ENCODE data around the gene PARS2.

Gene PARS2

DNA sequence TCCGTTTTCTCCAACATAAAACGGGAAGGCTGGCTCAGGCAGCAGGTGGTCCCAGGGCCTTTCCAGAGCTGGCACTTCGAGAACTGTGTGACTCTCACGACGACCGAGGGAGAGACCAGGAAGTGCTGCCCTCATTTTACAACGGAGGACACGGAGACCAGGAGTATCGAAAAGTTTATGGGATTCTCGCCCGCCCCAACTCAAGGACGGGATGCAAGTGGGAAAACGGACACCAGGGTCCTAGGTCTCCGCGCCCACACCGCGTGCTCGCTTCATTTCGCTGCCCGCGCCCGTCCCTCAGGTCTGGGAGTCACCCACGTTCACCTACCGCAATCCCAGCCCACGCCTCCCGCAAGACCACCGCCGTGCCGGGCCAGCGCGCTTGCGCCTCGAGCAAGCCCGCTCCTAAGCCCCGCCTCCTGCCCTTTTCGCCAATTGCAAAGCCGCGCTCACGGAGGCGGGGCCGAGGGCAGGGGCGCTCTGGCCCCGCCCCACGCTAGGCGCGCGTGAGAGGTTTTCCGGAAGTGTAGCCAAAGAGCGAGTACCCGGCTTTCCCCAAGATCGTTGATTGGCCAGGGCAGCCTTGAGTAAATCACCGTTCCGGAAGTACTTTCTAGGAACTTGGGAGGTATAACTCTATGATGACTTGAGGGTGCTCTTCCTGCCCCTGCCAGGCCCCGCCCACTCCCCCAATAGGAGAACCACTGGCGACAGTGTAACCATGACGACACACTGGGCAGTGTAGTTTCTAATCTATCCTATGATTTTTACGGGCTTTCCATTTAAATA, at the start of gene PARS2:
PARS2 (minus strand) TSS at position 391 of the 789 bp plus-strand sequence. CDS start 5,362 bp downstream, outside the sequence.
- DNase-seq: peak; percentile 100

DNA sequence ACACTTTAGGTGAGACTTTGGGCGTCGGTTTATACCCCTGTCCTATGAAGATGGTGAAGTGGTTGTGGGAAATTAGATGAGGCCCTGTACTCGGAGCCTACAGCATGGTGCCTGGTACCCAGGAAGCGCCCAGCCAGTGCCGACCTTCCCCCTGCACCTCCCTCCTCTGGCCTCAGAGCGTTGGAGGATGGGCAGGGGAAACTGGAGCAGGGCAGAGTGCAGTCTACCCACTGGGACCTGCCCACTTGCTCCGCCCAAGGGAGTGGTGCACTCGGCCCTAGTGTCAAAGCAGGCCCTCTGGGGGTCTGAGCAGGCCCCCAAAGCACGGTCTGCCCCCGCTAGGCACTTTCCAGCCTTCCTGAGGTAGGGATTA, 49.8 kb upstream of the PARS2 start:
- DNase-seq: no peak

DNA sequence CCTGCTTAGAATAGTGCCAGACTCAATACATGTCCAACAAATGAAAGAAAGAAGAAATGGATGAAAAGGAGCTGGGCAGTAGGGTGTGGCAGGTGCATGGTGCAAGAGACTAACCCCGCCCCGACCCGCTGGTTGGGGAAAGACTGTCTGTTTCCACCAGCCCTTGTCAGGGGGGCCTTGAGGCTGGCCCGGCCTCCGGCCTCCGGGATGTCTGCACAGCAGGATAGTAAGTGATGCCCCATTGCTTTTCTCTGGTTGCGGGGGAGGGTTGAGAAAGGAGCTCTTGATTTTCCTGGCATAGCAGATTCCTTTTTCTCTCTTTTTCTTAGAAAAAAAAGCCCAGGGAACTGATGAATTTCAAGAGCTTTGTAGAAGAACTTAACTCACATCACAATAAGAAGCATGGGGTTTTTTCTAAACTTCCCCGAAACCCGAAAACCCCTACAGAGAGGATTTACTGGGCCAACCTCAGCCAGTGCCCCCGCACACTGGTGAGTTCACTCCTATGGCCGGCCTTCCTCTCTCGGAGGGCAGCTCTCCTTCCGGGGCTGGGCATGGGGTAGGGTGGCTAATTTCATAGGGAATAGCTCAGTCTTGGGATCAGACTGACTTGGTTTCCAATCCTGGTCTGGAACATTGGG, 49.3 kb upstream of the PARS2 start:
- no peak for DNase-seq

DNA sequence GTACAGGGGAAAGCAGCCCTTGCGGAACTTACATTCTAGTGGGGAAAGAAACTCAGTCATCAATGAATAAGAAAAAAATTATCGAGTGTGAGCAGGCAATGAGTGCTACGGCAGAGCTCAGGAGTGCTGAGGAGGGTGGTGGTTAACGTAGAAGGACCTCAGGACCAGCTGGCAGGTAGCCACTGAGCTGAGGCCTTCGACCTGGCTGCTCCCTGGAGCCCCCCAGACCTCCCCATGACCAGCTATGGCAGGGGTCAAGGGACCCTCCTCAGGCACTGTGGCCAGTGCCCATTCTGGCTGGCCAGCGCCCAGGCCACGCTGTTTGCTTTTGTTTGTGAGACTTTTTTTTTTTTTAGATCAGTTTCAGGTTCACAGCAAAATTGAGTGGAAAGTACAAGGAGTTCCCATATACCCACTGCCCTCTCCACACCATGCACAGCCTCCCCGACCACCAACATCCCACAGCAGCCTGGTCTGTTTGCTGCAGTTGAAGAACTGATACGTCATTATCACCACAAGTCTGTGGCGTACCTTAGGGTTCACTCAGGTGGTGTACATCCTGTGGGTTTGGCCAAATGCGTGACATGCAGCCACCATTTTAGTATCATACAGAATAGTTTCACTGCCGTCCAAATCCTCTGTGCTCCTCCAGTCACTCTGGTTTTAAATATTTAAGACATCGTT, 48.6 kb upstream of the PARS2 start:
- no peak for DNase-seq

DNA sequence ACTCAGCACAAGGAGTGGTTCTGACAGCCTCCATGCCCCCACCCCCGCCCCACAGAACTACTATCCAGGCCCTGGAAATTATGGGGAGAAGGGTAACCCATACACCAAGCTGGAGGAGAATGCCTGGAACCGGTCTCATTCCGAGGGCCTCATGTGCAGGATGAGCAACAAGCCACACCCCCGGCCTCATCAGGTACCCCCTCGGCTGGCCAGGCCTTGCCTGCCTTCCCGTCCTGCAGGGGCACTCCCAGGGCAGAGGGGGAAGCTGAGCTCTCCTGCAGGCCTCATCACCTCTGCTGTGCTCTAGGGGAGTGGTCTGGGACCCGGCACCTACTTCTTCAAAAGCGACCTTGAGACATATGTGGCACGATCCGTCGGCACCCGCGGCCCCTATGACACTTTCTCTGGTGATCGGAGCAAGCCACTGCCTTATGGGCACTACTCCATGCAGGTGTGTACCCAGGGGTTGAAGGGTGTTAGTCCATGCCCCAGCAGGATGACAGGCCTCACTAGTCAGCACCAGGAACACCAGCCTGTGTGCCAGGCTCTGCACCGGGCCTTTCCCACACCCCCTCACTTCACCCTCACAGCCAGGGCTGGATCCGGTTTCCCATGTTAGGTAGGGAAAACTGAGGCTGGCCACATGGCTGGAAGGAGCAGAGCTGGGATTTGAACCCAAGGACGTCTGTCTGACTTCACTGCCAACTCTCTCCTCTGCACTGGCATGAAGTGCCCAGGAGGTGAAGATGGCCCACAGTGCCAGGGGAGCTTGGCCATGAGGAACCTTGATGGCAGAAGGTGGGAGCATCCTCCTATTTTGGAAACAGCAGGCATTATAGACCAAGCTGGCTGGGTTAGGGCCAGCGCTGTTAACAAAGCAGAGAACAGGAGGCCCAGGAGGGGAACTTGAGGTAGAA, 47.7 kb upstream of the PARS2 start:
- DNase-seq: no peak

DNA sequence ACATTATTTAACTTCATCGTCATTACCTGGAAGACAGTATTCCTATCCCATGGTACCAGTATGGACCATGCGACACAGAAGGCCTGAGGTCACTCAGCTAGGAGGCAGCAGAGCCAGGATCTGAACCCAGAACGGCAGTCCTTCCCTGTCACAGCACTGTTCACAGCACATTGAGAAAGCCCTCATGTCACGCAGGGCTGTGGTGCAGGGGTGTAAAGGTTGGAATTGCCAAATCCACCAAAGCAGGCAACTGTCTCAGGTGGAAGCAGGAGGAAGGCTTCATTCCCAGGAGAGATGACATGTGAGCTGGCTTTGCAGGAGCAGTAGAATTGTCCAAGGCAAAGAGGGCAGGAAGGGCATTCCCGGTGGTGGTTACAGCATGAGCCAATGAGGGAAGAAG, 46.7 kb upstream of the PARS2 start:
- DNase-seq: no peak

DNA sequence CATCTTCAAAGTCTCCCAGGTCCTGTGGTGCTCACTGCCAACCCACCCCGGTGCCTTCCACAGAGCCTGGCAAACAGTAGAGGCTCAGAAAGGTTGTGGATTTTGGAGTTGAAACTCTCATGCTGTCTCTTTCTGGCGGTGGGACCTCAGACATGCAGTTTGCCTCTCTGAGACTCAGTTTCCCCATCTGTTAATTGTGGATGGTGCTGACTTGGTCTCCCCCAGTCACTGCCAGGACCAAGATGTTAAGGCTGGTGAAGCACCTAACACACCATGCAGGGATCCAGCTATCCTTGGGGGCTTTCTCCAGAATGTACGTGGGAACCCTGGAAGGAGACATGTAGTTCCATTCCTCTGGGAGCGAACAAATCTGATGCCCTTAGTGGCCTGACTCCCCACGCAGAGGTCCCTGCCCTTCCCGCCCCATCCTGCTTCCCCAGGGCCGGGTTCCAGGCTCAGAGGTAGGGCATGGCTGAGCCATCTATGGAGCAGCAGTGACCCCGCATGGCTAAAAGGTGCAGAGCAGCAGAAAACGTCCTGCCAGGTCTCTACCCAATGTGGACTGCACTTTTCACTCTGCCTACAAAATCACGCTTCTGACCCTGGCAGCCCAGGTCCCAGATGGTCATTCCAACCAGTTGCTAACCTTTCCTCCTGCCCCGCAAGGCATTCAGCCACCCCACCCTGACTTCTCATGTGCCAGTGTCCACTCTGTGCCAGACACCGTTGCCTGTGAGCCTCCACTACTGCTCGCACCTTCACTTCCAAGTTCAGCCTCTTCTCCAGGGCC, 46.0 kb upstream of the PARS2 start:
- DNase-seq: peak; percentile 46

- no peak for DNase-seq
Measured at GRCh38 chr1:54809496-54810074, 45.3 kb upstream of the PARS2 start.

DNA sequence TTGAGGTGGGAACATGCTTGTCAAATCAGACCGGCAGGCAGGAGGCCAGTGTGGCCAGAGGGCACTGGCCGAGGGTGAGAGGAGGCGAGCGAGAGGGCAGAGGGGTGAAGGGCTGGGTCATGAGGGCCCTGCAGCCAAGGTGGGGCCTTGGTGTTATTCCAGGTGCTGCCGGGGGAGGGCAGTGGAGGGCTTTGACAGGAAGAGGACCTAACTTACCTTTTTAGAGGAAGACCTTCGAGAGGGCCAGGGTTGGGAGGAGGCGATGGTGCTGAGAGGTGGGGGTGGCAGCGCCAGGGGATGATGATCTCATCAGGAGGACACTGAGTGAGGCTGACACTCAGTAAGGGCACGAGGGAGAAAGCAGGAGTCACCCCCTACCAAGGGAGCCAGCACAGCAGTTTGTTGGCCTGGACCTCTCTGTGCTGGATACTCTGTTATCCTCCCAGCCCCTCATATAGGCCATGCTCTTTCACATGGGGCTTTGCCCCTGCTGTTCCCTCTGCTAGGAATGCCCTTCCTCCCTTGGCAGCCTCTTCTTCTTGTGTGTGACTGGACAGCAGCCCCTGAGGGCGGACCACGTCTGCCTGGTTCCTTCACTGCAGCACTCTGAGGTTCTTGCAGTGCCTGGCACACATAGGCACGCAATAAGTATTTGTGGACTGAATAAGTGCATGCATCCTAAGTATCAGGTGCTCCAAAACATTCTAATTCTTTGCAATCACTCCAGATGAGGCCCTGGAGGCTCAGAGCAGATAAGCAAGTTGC, 44.3 kb upstream of the PARS2 start:
- DNase-seq: no peak

DNA sequence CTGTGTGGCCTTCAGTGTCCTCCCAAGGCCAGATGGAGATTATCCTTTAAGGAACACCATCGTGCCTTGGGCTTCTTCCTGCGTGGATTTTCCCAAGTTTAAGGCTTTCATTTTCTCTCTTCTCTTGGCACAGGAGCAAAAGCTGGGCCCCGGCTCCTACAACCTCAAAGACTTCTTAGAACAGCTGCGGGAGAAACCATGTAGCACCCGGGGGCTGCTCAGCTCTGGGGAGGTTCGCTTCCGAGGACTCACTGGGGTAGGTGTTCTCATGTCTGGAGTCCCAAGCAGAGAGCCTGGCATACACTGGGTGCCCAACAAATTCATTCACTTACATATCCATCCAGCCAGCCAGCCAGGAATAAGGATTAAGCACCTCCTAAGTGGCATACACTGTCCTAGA, 43.4 kb upstream of the PARS2 start:
- no peak for DNase-seq

DNA sequence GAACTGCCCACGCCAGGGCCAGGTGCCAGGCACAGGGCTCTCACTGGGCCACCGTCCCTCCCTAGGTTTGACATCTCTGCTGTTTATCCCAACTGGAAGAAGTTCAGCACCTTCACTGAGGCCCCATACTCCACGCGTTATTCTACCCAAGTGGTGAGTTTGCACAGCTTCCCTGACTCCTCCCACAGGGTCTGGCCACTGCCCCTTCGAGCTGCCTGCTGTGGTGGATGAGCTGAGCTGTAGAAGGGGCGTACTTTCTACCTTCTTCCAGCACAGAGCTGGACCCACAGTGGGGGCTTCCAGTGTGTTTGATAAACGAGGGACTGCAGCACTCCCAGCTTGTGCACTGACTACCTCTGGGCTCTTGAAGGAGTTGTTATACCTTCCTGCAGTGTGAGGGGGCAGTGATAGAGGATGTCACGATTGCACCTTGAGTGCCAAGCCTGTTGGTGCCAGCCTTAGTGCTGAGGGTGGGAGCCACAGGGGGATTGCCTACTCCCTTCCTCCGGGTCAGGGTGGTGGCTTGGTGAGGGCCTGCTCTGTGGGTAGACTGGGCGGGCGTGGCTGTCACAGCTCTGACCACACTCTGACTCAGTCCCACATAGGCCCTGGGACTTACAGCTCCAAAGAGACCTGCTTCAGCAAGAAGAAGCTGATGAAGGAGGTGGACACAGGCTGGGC, 42.7 kb upstream of the PARS2 start:
- DNase-seq: no peak

DNA sequence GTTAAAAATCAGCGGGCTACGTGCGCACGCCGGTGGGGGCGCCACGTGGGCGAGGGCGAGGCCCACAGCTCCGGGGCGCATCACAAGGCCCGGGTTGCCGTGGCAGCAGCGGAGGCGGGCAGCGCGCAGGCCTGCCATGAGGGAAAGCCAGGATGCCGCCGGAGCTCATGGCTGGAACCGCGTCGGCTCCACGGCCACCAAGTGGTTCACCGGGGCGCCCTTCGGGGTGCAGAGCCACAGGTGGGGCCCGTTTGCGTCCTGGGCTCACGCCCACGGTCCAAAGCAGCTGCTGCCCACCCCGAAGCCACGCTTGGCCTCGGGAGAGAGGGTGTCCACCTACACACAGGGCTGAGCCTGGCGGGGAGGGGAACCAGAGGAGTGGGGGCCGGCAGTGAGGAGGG, 41.7 kb upstream of the PARS2 start:
- DNase-seq: no peak

- DNase-seq: no peak
Measured at GRCh38 chr1:54805466-54805865, 41.1 kb upstream of the PARS2 start.

- DNase-seq: no peak
Measured at GRCh38 chr1:54804471-54805132, 40.3 kb upstream of the PARS2 start.

- no peak for DNase-seq
Measured at GRCh38 chr1:54803761-54804470, 39.6 kb upstream of the PARS2 start.

- no peak for DNase-seq
Measured at GRCh38 chr1:54800899-54801759, 36.8 kb upstream of the PARS2 start, which contains the start of gene TTC22. TTC22 (minus strand) TSS chr1:54801323; CDS start chr1:54801163, 160 bp downstream.

DNA sequence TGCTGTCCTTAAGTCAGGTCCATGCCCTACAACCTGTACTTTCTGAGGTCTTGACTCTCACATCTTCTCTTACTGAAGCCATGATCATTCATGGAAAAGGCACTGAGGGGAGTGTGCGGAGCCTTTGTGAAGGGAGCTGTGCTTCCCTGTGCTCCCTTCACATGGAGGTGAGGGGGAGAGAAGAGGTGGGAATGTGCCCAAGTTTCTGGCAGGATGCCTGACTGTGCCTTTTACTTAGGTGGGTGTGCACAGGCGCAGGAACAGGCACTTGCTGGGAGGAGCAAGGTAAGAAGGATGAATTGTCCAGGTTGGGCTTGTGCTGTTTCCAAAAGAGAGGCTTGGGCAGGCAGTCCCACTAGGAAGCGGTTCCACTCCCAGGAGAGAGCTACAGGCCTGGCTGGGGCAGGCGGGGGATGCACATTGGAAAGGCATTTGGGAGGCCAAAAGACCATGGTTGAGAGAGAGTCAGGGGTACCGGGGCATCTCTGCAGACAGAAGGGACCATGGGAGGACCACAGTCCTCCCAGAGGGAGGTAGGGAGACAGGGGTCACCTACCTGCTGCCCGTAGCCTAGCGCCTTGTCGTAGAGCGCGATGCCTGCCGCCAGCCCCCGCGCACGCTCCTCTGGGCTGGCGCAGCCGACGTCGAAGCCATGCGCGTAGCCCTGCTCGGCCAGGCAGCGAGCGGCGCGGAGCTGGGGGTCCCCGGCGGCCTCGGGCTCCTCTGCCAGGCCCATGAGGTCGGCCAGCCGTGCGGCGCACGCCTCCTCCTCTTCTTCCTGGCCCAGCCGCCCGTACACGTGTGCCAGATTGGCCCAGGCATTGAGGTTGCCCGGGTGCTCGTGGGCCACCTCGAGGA, 35.9 kb upstream of the PARS2 start:
- no peak for DNase-seq
